Left lung (tissue), 10 donors: Measurements from ENCODE around the gene SEC14L6. TPM values are rescaled to one million over a fixed set of nuclear protein-coding genes. Genes with fewer than 3 reads are reported as not detected.
"Not testable (repeated sequence)": the region's sequence is repeated elsewhere in the genome, so short reads cannot be mapped to it uniquely, and the experiment has no call there.

ENCODE experiments used
- ATAC-seq: fragments of 200-7000 bp; cut with Tn5 transposase; one replicate; pipeline ENCODE4 v1.9.1; 2020; ENCODE audit warnings: moderate library complexity
- DNase-seq, 4 donors: peaks; one replicate each; pipeline ENCODE4 v3.0.0-alpha.2; 2013 to 2020
- H3K27ac ChIP-seq, 2 donors: fragments of 200-600 bp; sonication (generic) in 1 of 2; one replicate each; pipeline versions ENCODE4 v1.5.0 to v1.8.0; 2020 to 2021
- H3K27me3 ChIP-seq, 2 donors: fragments of 200-600 bp; sonication (generic) in 1 of 2; one replicate each; pipeline versions ENCODE4 v1.5.0 to v1.8.0; 2020 to 2021
- H3K36me3 ChIP-seq, 2 donors: fragments of 200-600 bp; sonication (generic) in 1 of 2; one replicate each; pipeline versions ENCODE4 v1.5.0 to v1.8.0; 2020 to 2021
- H3K4me1 ChIP-seq, 2 donors: fragments of 200-600 bp; one replicate each; pipeline ENCODE4 v1.8.0; 2021
- H3K4me3 ChIP-seq, 2 donors: fragments of 200-600 bp; sonication (generic) in 1 of 2; one replicate each; pipeline versions ENCODE4 v1.5.0 to v1.8.0; 2020 to 2021; ENCODE audit warnings: mild to moderate bottlenecking in 1 of 2
- H3K9me3 ChIP-seq, 2 donors: fragments of 200-600 bp; sonication (generic) in 1 of 2; one replicate each; pipeline versions ENCODE4 v1.5.0 to v1.8.0; 2020 to 2021
- intact Hi-C, 2 donors: fragments of 100-400 bp; cut with DNase I; formaldehyde crosslinking; loops; one replicate each; pipeline versions ENCODE4 v1.11.2 to v1.14.2; 2022
- polyA plus RNA-seq, 6 donors: library from polyadenylated mRNA; unstranded; fragments of 120-200 nt; gene quantifications; one replicate each; pipeline ENCODE4 v1.2.1, GENCODE V29; 2013; ENCODE audit not compliant: insufficient read length in 6 of 6
- total RNA-seq, 2 donors: library from RNA; stranded (reverse); fragmentation: NEBNext Ultra II Directional; extraction: Animal tissue kit (Norgen Biotek cat#: 25700); gene quantifications; one replicate each; pipeline ENCODE4 v1.2.1, GENCODE V29; 2021
- TF ChIP-seq, protein P1 (sequence below), 2 donors: fragments of 200-600 bp; sonication (generic) in 1 of 2; IDR thresholded peaks; one replicate each; pipeline versions ENCODE4 v1.5.0 to v1.8.0; 2021; ENCODE audit warnings: antibody characterized with exemption in 2 of 2
- donor health status: DM: no; HTN: yes; CAD: no.
- donor health status: DM: no; HTN: no; CAD: no.

Gene SEC14L6
- total and polyA plus RNA-seq, 8 donors, result 2.0 to 9.1 (median 3.0) TPM

DNA sequence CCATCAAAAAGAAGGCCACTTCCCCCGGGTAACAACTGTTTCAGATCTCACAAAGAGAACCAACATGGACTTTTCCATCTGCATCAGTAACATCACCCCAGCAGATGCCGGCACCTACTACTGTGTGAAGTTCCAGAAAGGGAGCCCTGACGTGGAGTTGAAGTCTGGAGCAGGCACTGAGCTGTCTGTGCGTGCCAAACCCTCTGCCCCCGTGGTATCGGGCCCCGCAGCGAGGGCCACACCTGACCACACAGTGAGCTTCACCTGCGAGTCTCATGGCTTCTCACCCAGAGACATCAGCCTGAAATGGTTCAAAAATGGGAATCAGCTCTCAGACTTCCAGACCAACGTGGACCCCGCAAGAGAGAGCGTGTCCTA, 3.7 kb downstream of the SEC14L6 start:
- ATAC-seq, result no peak
- peaks cover 5 to 53% of the 10 kb centered on the region in 2 donors for H3K27me3 ChIP-seq
- no peaks in the 10 kb centered on the region for H3K36me3 ChIP-seq
- H3K4me3 ChIP-seq, result peak overlapping the region in 1 of 2 donors; percentile 34
- H3K9me3 ChIP-seq, result no peaks in the 10 kb centered on the region
- no peak for DNase-seq
- TF ChIP-seq, protein P1, sequence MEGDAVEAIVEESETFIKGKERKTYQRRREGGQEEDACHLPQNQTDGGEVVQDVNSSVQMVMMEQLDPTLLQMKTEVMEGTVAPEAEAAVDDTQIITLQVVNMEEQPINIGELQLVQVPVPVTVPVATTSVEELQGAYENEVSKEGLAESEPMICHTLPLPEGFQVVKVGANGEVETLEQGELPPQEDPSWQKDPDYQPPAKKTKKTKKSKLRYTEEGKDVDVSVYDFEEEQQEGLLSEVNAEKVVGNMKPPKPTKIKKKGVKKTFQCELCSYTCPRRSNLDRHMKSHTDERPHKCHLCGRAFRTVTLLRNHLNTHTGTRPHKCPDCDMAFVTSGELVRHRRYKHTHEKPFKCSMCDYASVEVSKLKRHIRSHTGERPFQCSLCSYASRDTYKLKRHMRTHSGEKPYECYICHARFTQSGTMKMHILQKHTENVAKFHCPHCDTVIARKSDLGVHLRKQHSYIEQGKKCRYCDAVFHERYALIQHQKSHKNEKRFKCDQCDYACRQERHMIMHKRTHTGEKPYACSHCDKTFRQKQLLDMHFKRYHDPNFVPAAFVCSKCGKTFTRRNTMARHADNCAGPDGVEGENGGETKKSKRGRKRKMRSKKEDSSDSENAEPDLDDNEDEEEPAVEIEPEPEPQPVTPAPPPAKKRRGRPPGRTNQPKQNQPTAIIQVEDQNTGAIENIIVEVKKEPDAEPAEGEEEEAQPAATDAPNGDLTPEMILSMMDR (IDR thresholded peaks at IDR 0.05), result no peak
- intact Hi-C loops, result no loop called here
- no peak overlapping the region for H3K27ac ChIP-seq
- no peaks in the 10 kb centered on the region for H3K4me1 ChIP-seq

GRCh38 chr22:30541961-30542810, 4.4 kb downstream of the SEC14L6 start:
- peak overlapping the region in 1 of 2 donors; percentile 15 for H3K27ac ChIP-seq
- ATAC-seq (peak; percentile 80), DNase-seq (peak in 3 of 4 donors; percentile 17 to 81 (median 21))
- peak overlapping the region; percentile 34 to 35 for H3K4me3 ChIP-seq
- intact Hi-C loops, result no loop called here
- peaks cover 5 to 53% of the 10 kb centered on the region in 2 donors for H3K27me3 ChIP-seq
- H3K9me3 ChIP-seq, result no peaks in the 10 kb centered on the region
- TF ChIP-seq, protein P1 (IDR thresholded peaks at IDR 0.05), result no peak
- H3K4me1 ChIP-seq, result no peaks in the 10 kb centered on the region
- no peaks in the 10 kb centered on the region for H3K36me3 ChIP-seq

- H3K4me1 ChIP-seq, DNase-seq, intact Hi-C loops, H3K36me3 ChIP-seq, H3K27ac ChIP-seq, H3K9me3 ChIP-seq: not testable (repeated sequence)
- H3K27me3 ChIP-seq, result peaks cover 5 to 53% of the 10 kb centered on the region in 2 donors
- peak overlapping the region in 1 of 2 donors; percentile 34 for H3K4me3 ChIP-seq
- ATAC-seq, result peak; percentile 58
Measured at GRCh38 chr22:30541511-30541910, 5.0 kb downstream of the SEC14L6 start.

DNA sequence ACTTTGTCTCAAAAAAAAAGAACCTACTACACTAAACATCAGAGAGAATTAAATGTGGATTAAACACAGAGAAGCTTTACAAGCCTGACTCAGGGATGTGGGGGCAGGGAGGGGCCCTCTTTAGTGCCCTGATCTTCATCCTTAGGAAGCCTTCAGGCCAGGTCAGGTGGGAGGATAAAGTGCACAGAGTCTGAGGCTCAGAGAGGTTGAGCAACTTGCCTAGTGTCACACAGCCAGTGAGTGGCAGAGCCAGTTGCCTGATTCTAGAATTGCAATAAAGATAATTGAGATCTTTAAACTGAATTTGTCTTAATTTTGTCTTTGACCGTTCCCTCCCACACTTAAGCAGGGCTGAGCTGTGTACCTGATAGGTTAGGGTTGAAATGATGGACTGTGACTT, 7.2 kb downstream of the SEC14L6 start:
- TF ChIP-seq, protein P1 (IDR thresholded peaks at IDR 0.05), result no peak
- Histone ChIP-seq H3K9me3 (no peaks in the 10 kb centered on the region), H3K36me3 (no peaks in the 10 kb centered on the region), H3K27me3 (peaks cover 5 to 47% of the 10 kb centered on the region in 2 donors), H3K4me3 (no peak overlapping the region), H3K4me1 (no peaks in the 10 kb centered on the region), H3K27ac (no peak overlapping the region)
- ATAC-seq, result no peak
- intact Hi-C loops, result no loop called here
- no peak for DNase-seq

- no peak overlapping the region for H3K4me3 ChIP-seq
- no peak for DNase-seq
- no peak overlapping the region for H3K27ac ChIP-seq
- TF ChIP-seq, protein P1 (IDR thresholded peaks at IDR 0.05), result no peak
- peaks cover 5 to 38% of the 10 kb centered on the region in 2 donors for H3K27me3 ChIP-seq
- H3K9me3 ChIP-seq, result no peaks in the 10 kb centered on the region
- intact Hi-C loops, result no loop called here
- no peak for ATAC-seq
- no peaks in the 10 kb centered on the region for H3K36me3 ChIP-seq
- no peaks in the 10 kb centered on the region for H3K4me1 ChIP-seq
Measured at GRCh38 chr22:30538280-30538679, 8.3 kb downstream of the SEC14L6 start.
